DOHH2 (cell line): ENCODE data around the gene GRIA3.

Experiments used
- H3F3A ChIP-seq: fragments of 200-600 bp; sonication (generic), shearing (Covaris generic); 2 replicates; pipeline ENCODE4 v1.6.0; 2016; ENCODE audit warnings: antibody characterized with exemption, mild to moderate bottlenecking; ENCODE audit not compliant: control insufficient read depth, insufficient read depth
- H3K27ac ChIP-seq: fragments of 200-600 bp; sonication (generic); 2 replicates; pipeline ENCODE4 v1.5.1; 2014; ENCODE audit warnings: low read depth, mild to moderate bottlenecking, low read length, moderate library complexity
- H3K27me3 ChIP-seq: fragments of 200-600 bp; sonication (generic); 2 replicates; pipeline ENCODE4 v1.6.1; 2014; ENCODE audit warnings: mild to moderate bottlenecking, low read length, mixed read lengths; ENCODE audit not compliant: control insufficient read depth
- H3K36me3 ChIP-seq: fragments of 200-600 bp; sonication (generic); 2 replicates; pipeline ENCODE4 v1.6.1; 2014; ENCODE audit warnings: mild to moderate bottlenecking, low read length, moderate library complexity, mixed read lengths; ENCODE audit not compliant: control insufficient read depth
- H3K4me1 ChIP-seq: fragments of 200-600 bp; sonication (generic); 2 replicates; pipeline ENCODE4 v1.6.1; 2014; ENCODE audit warnings: mild to moderate bottlenecking, low read length, mixed read lengths; ENCODE audit not compliant: control insufficient read depth
- H3K4me2 ChIP-seq: fragments of 200-600 bp; sonication (generic); 2 replicates; pipeline ENCODE4 v1.6.0; 2014; ENCODE audit warnings: mild to moderate bottlenecking, low read length, moderate library complexity
- H3K4me3 ChIP-seq: fragments of 200-600 bp; sonication (generic); 2 replicates; pipeline ENCODE4 v1.5.1; 2014; ENCODE audit warnings: mild to moderate bottlenecking, low read length, mixed read lengths
- H3K79me2 ChIP-seq: fragments of 200-600 bp; sonication (generic); 2 replicates; pipeline ENCODE4 v1.6.1; 2014; ENCODE audit warnings: mild to moderate bottlenecking, low read length, mixed read lengths; ENCODE audit not compliant: control insufficient read depth
- H3K9me2 ChIP-seq: fragments of 200-600 bp; sonication (generic); replicated peaks from 2 replicates; pipeline ENCODE4 v1.6.1; 2014; ENCODE audit warnings: mild to moderate bottlenecking, low read length, mixed read lengths; ENCODE audit not compliant: control insufficient read depth
- H3K9me3 ChIP-seq: fragments of 200-600 bp; sonication (generic); 2 replicates; pipeline ENCODE4 v1.6.1; 2014; ENCODE audit warnings: antibody characterized with exemption, low read length, mixed read lengths; ENCODE audit not compliant: control insufficient read depth, insufficient read depth
- H4K20me1 ChIP-seq: fragments of 200-600 bp; sonication (generic); 2 replicates; pipeline ENCODE4 v1.6.0; 2014; ENCODE audit warnings: low read depth, mild to moderate bottlenecking, antibody characterized with exemption, low read length, moderate library complexity; ENCODE audit not compliant: control insufficient read depth, insufficient read depth
- CTCF ChIP-seq: fragments of 200-600 bp; sonication (generic); IDR thresholded peaks from one replicate; pipeline ENCODE4 v1.5.1; 2014; ENCODE audit warnings: antibody characterized with exemption, mild to moderate bottlenecking, low read depth, low read length; ENCODE audit not compliant: poor library complexity, severe bottlenecking
- EZH2phosphoT487 ChIP-seq: fragments of 200-600 bp; sonication (generic); IDR thresholded peaks from 2 replicates; pipeline ENCODE4 v1.6.1; 2017; ENCODE audit warnings: borderline replicate concordance, mild to moderate bottlenecking, antibody characterized with exemption, low read length, moderate library complexity, mixed read lengths

GRIA3 gene

GRCh38 chrX:123157586-123157985 is 26.5 kb upstream of the GRIA3 start:
- H3K36me3 ChIP-seq: no peaks in the 10 kb centered on the region
- no peak overlapping the region for H3K4me2 ChIP-seq
- no peaks in the 10 kb centered on the region for H3K4me1 ChIP-seq
- no peaks in the 10 kb centered on the region for H3K79me2 ChIP-seq
- H3K9me2 ChIP-seq: no peaks in the 10 kb centered on the region
- H4K20me1 ChIP-seq: no peaks in the 10 kb centered on the region
- TF ChIP-seq CTCF: no peak
- no peak for TF ChIP-seq EZH2phosphoT487
- no peaks in the 10 kb centered on the region for H3K9me3 ChIP-seq
- H3K27ac ChIP-seq: no peak overlapping the region
- H3K4me3 ChIP-seq: no peak overlapping the region
- no peaks in the 10 kb centered on the region for H3K27me3 ChIP-seq
- no peaks in the 10 kb centered on the region for H3F3A ChIP-seq

- no peaks in the 10 kb centered on the region for H3K4me1 ChIP-seq
- no peaks in the 10 kb centered on the region for H3K79me2 ChIP-seq
- H3K27ac ChIP-seq: no peak overlapping the region
- H3F3A ChIP-seq: no peaks in the 10 kb centered on the region
- no peaks in the 10 kb centered on the region for H3K27me3 ChIP-seq
- TF ChIP-seq EZH2phosphoT487 (no peak), CTCF (no peak)
- H3K9me2 ChIP-seq: no peaks in the 10 kb centered on the region
- no peaks in the 10 kb centered on the region for H4K20me1 ChIP-seq
- H3K4me2 ChIP-seq: no peak overlapping the region
- H3K4me3 ChIP-seq: no peak overlapping the region
- H3K36me3 ChIP-seq: no peaks in the 10 kb centered on the region
- H3K9me3 ChIP-seq: no peaks in the 10 kb centered on the region
Observed at GRCh38 chrX:123159403-123159802, 24.7 kb upstream of the GRIA3 start.

GRCh38 chrX:123167621-123168020 is 16.5 kb upstream of the GRIA3 start:
- H3K36me3 ChIP-seq: no peaks in the 10 kb centered on the region
- no peaks in the 10 kb centered on the region for H4K20me1 ChIP-seq
- H3K79me2 ChIP-seq: no peaks in the 10 kb centered on the region
- no peaks in the 10 kb centered on the region for H3K9me3 ChIP-seq
- no peaks in the 10 kb centered on the region for H3K4me1 ChIP-seq
- no peaks in the 10 kb centered on the region for H3K27me3 ChIP-seq
- no peaks in the 10 kb centered on the region for H3K9me2 ChIP-seq
- no peaks in the 10 kb centered on the region for H3F3A ChIP-seq
- no peak overlapping the region for H3K27ac ChIP-seq
- TF ChIP-seq CTCF (no peak), EZH2phosphoT487 (no peak)
- H3K4me3 ChIP-seq: no peak overlapping the region
- no peak overlapping the region for H3K4me2 ChIP-seq
